Activated CD8-positive, alpha-beta T cell treated with anti-CD3 and anti-CD28 coated beads for 36 hours (primary cell): ENCODE data around the gene GATB. TPM values are rescaled to one million over a fixed set of nuclear protein-coding genes. Genes with fewer than 3 reads are reported as not detected.

ENCODE experiments used
- ATAC-seq: fragments of 200-7000 bp; cut with Tn5 transposase; one replicate; pipeline ENCODE4 v1.10.0; 2021; ENCODE audit warnings: mild to moderate bottlenecking, moderate library complexity
- CTCF ChIA-PET: fragments of 350-600 bp; sonication (Branson Sonifier 250); formaldehyde crosslinking; loops from one replicate; lab custom pipeline; 2021; ENCODE audit warnings: antibody characterized with exemption; lab: Charles Lee
- POLR2A ChIA-PET: fragments of 350-600 bp; sonication (Branson Sonifier 250); formaldehyde crosslinking; loops from one replicate; lab custom pipeline; 2021; ENCODE audit warnings: antibody characterized with exemption; lab: Charles Lee
- DNase-seq: peaks from one replicate; pipeline ENCODE4 v3.0.0-alpha.2; 2020
- H3K27ac Mint-ChIP-seq: one replicate; pipeline ENCODE4 v1.8.0; 2021; ENCODE audit warnings: mild to moderate bottlenecking, mixed read lengths
- H3K27me3 Mint-ChIP-seq: one replicate; pipeline ENCODE4 v1.8.0; 2021; ENCODE audit warnings: mixed read lengths
- H3K36me3 Mint-ChIP-seq: one replicate; pipeline ENCODE4 v1.8.0; 2021; ENCODE audit warnings: low read depth, mixed read lengths
- H3K4me1 Mint-ChIP-seq: one replicate; pipeline ENCODE4 v1.8.0; 2021; ENCODE audit warnings: low read depth, mixed read lengths
- H3K4me3 Mint-ChIP-seq: one replicate; pipeline ENCODE4 v1.8.0; 2021; ENCODE audit warnings: mild to moderate bottlenecking, moderate library complexity, mixed read lengths
- H3K9me3 Mint-ChIP-seq: one replicate; pipeline ENCODE4 v1.8.0; 2021; ENCODE audit warnings: mixed read lengths
- CTCF ChIP-seq: fragments of 200-600 bp; IDR thresholded peaks from one replicate; pipeline ENCODE4 v1.8.0; 2022; ENCODE audit warnings: antibody characterized with exemption, mild to moderate bottlenecking
- intact Hi-C: fragments of 100-400 bp; cut with micrococcal nuclease; formaldehyde crosslinking; loops from one replicate; pipeline ENCODE4 v1.10.0; 2022
- total RNA-seq, 2 experiments: library from RNA; stranded (reverse); gene quantifications; one replicate each; pipeline ENCODE4 v1.2.3, GENCODE V29; 2021

Gene GATB
- total RNA-seq, 2 experiments from 2014 or later: 19.1 to 22.3 TPM

GRCh38 chr4:151677193-151677592 lies 83.6 kb downstream of the GATB start:
- H3K36me3 Mint-ChIP-seq: peaks cover 2% of the 10 kb centered on the region
- no peak overlapping the region for H3K4me3 Mint-ChIP-seq
- no peaks in the 10 kb centered on the region for H3K9me3 Mint-ChIP-seq
- CTCF ChIA-PET: no interaction called here
- ATAC-seq (no peak), DNase-seq (no peak)
- POLR2A ChIA-PET: no interaction called here
- intact Hi-C loops: no loop called here
- H3K27me3 Mint-ChIP-seq: no peaks in the 10 kb centered on the region
- TF ChIP-seq CTCF: no peak
- H3K27ac Mint-ChIP-seq: no peak overlapping the region
- no peaks in the 10 kb centered on the region for H3K4me1 Mint-ChIP-seq

GRCh38 chr4:151676301-151676700 lies 84.5 kb downstream of the GATB start:
- ChIA-PET POLR2A (no interaction called here), CTCF (no interaction called here)
- no peak overlapping the region for H3K27ac Mint-ChIP-seq
- no peak for TF ChIP-seq CTCF
- no peaks in the 10 kb centered on the region for H3K27me3 Mint-ChIP-seq
- no peak overlapping the region for H3K4me3 Mint-ChIP-seq
- no peak for DNase-seq
- no peaks in the 10 kb centered on the region for H3K4me1 Mint-ChIP-seq
- intact Hi-C loops: no loop called here
- H3K9me3 Mint-ChIP-seq: no peaks in the 10 kb centered on the region
- H3K36me3 Mint-ChIP-seq: peaks cover 2% of the 10 kb centered on the region
- no peak for ATAC-seq

DNA sequence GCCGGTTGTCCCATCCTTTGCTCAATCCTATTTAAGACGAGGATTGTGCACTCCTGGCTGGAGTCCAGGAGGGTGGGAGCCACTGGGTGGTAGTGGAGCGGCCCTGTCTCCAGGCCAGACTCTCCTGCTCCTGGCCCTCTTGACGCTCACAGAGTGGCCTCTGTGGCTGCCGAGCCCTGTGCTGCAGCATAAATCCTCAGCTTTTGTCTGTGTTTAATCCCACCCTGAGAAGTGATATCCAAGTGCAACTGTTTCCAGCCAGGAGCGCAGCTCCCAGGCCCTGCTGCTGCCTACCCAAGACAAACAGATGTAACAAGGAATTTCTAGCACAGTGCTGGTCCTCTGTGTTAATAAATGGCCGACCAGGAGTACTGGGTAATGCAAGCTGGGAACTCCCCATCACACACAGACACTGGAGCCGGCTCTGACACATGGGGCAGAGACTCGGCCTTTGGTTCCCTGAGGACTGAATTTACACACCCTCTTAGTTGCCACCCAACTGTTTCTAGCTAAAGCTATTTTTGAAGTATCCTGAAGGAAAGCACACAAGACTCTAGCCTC lies 85.3 kb downstream of the GATB start:
- intact Hi-C loops: no loop called here
- H3K27ac Mint-ChIP-seq: no peak overlapping the region
- CTCF ChIA-PET: no interaction called here
- H3K4me1 Mint-ChIP-seq: no peaks in the 10 kb centered on the region
- no peak overlapping the region for H3K4me3 Mint-ChIP-seq
- no peaks in the 10 kb centered on the region for H3K9me3 Mint-ChIP-seq
- no peak for TF ChIP-seq CTCF
- no peak for DNase-seq
- ATAC-seq: no peak
- H3K36me3 Mint-ChIP-seq: peaks cover 2% of the 10 kb centered on the region
- no peaks in the 10 kb centered on the region for H3K27me3 Mint-ChIP-seq
- POLR2A ChIA-PET: no interaction called here

DNA sequence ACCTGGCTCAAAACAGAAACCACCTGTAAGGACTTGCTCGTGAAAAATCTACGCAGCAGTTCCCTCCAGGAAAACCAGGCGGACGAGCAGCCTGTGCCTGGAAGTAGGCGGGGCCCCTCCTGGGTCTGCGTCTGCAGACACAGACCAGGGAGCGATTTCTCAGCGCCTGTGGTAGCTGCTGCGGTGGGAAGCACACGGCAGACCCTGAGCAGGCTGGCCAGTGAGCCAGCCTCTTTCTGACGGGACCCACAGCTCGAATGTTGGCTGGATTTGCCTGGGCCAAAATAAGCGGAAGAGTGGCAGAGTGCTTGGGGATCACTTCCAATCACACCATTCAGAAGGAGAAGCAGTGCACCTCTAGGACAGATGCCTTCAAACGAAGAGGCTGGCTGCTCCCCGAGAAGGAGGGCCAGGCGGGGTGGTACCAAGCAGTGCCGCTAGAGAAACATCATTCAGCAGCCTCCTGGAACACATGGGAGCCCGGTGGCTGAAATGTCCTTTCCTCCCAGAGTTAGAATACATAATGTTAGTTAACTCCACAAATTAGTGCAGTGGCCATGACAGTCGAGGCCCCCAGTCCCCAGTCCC lies 85.9 kb downstream of the GATB start:
- no peak for TF ChIP-seq CTCF
- no peak overlapping the region for H3K4me3 Mint-ChIP-seq
- no peaks in the 10 kb centered on the region for H3K27me3 Mint-ChIP-seq
- H3K36me3 Mint-ChIP-seq: peaks cover 2% of the 10 kb centered on the region
- ChIA-PET CTCF (no interaction called here), POLR2A (no interaction called here)
- no peaks in the 10 kb centered on the region for H3K4me1 Mint-ChIP-seq
- intact Hi-C loops: no loop called here
- DNase-seq: no peak
- no peak for ATAC-seq
- no peaks in the 10 kb centered on the region for H3K9me3 Mint-ChIP-seq
- no peak overlapping the region for H3K27ac Mint-ChIP-seq

- no peaks in the 10 kb centered on the region for H3K4me1 Mint-ChIP-seq
- intact Hi-C loops: no loop called here
- H3K27ac Mint-ChIP-seq: no peak overlapping the region
- H3K36me3 Mint-ChIP-seq: peaks cover 2% of the 10 kb centered on the region
- no peak overlapping the region for H3K4me3 Mint-ChIP-seq
- ATAC-seq (no peak), DNase-seq (no peak)
- no peaks in the 10 kb centered on the region for H3K27me3 Mint-ChIP-seq
- TF ChIP-seq CTCF: no peak
- H3K9me3 Mint-ChIP-seq: no peaks in the 10 kb centered on the region
- POLR2A ChIA-PET: no interaction called here
- CTCF ChIA-PET: no interaction called here
Observed at GRCh38 chr4:151673908-151674520, 86.8 kb downstream of the GATB start.
